DND-41 (cell line): Measurements from ENCODE around the gene FLACC1.

Experiments
- ATAC-seq: fragments of 200-7000 bp; cut with Tn5 transposase; 3 replicates; pipeline ENCODE4 v1.9.1; 2021; ENCODE audit warnings: low read depth; ENCODE audit not compliant: insufficient read depth
- DNase-seq: peaks from one replicate; pipeline ENCODE4 v3.0.0-alpha.2; 2020
- H2AFZ ChIP-seq: 2 replicates; pipeline ENCODE4 v1.6.0; 2012; ENCODE audit warnings: low read depth, low read length
- H3K27ac ChIP-seq: 2 replicates; pipeline ENCODE4 v1.5.1; 2012; ENCODE audit warnings: low read length, inconsistent platforms
- H3K27me3 ChIP-seq: fragments of 200-600 bp; sonication (generic); 2 replicates; pipeline ENCODE4 v1.6.0; 2012; ENCODE audit warnings: low read length, mild to moderate bottlenecking, inconsistent platforms; ENCODE audit not compliant: insufficient read depth, poor library complexity
- H3K36me3 ChIP-seq: 2 replicates; pipeline ENCODE4 v1.5.1; 2012; ENCODE audit warnings: low read length, inconsistent platforms; ENCODE audit not compliant: insufficient read depth
- H3K4me1 ChIP-seq: 2 replicates; pipeline ENCODE4 v1.5.1; 2012; ENCODE audit warnings: mild to moderate bottlenecking, low read length; ENCODE audit not compliant: insufficient read depth
- H3K4me2 ChIP-seq: 2 replicates; pipeline ENCODE4 v1.6.0; 2012; ENCODE audit warnings: mild to moderate bottlenecking, moderate library complexity, low read length, inconsistent platforms; ENCODE audit not compliant: insufficient read depth
- H3K4me3 ChIP-seq, 2 experiments: fragments of 200-600 bp in 1 of 2; shearing (Covaris generic) in 1 of 2; 2 replicates each; pipeline ENCODE4 v1.5.1; 2012 to 2016; ENCODE audit warnings: inconsistent platforms in 2 of 2, low read length in 2 of 2, mild to moderate bottlenecking in 2 of 2, low read depth in 1 of 2, moderate library complexity in 1 of 2
- H3K79me2 ChIP-seq: 2 replicates; pipeline ENCODE4 v1.6.0; 2012; ENCODE audit warnings: low read length, inconsistent platforms; ENCODE audit not compliant: insufficient read depth
- H3K9ac ChIP-seq: 2 replicates; pipeline ENCODE4 v1.6.0; 2012; ENCODE audit warnings: low read depth, mild to moderate bottlenecking, inconsistent platforms, low read length, moderate library complexity
- H3K9me3 ChIP-seq: 2 replicates; pipeline ENCODE4 v1.5.1; 2012; ENCODE audit warnings: low read length, moderate library complexity, mild to moderate bottlenecking, inconsistent platforms; ENCODE audit not compliant: insufficient read depth, severe bottlenecking
- H4K20me1 ChIP-seq: 2 replicates; pipeline ENCODE4 v1.6.0; 2012; ENCODE audit warnings: low read length; ENCODE audit not compliant: insufficient read depth
- EZH2 ChIP-seq: IDR thresholded peaks from 3 replicates; pipeline ENCODE4 v1.6.1; 2012; ENCODE audit warnings: borderline replicate concordance, low read depth, mild to moderate bottlenecking, moderate library complexity, low read length, inconsistent platforms; ENCODE audit not compliant: severe bottlenecking
- TF ChIP-seq, protein P1 (sequence below): IDR thresholded peaks from 2 replicates; pipeline ENCODE4 v1.5.1; 2012; ENCODE audit warnings: borderline replicate concordance, low read length, moderate library complexity, mild to moderate bottlenecking; ENCODE audit not compliant: poor library complexity, severe bottlenecking; ENCODE audit errors: extremely low read depth

The FLACC1 gene

GRCh38 chr2:201276511-201276910 is 80.6 kb downstream of the FLACC1 start:
- Histone ChIP-seq H4K20me1 (peaks cover 8% of the 10 kb centered on the region), H3K27ac (no peak overlapping the region; the same call in 1 of the 2 replicates), H3K4me1 (no peaks in the 10 kb centered on the region), H3K27me3 (no peaks in the 10 kb centered on the region), H3K9me3 (no peaks in the 10 kb centered on the region), H2AFZ (no peak overlapping the region), H3K36me3 (peaks cover 96% of the 10 kb centered on the region), H3K4me2 (no peak overlapping the region), H3K4me3 (no peak overlapping the region), H3K9ac (no peak overlapping the region), H3K79me2 (peaks cover 21% of the 10 kb centered on the region)
- DNase-seq (no peak), ATAC-seq (no peak)
- no peak for TF ChIP-seq EZH2
- TF ChIP-seq, protein P1, sequence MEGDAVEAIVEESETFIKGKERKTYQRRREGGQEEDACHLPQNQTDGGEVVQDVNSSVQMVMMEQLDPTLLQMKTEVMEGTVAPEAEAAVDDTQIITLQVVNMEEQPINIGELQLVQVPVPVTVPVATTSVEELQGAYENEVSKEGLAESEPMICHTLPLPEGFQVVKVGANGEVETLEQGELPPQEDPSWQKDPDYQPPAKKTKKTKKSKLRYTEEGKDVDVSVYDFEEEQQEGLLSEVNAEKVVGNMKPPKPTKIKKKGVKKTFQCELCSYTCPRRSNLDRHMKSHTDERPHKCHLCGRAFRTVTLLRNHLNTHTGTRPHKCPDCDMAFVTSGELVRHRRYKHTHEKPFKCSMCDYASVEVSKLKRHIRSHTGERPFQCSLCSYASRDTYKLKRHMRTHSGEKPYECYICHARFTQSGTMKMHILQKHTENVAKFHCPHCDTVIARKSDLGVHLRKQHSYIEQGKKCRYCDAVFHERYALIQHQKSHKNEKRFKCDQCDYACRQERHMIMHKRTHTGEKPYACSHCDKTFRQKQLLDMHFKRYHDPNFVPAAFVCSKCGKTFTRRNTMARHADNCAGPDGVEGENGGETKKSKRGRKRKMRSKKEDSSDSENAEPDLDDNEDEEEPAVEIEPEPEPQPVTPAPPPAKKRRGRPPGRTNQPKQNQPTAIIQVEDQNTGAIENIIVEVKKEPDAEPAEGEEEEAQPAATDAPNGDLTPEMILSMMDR = no peak

- Histone ChIP-seq H3K9me3 (no peaks in the 10 kb centered on the region), H3K27me3 (no peaks in the 10 kb centered on the region), H3K9ac (no peak overlapping the region), H3K4me1 (no peaks in the 10 kb centered on the region), H2AFZ (no peak overlapping the region), H3K4me3 (no peak overlapping the region), H3K4me2 (no peak overlapping the region), H3K27ac (no peak overlapping the region), H3K79me2 (peaks cover 25% of the 10 kb centered on the region), H4K20me1 (peaks cover 12% of the 10 kb centered on the region), H3K36me3 (peaks cover 97% of the 10 kb centered on the region)
- ATAC-seq (no peak), DNase-seq (no peak)
- TF ChIP-seq, protein P1 = peak; percentile 32
- no peak for TF ChIP-seq EZH2
Observed at GRCh38 chr2:201275990-201276389, 81.2 kb downstream of the FLACC1 start.

DNA sequence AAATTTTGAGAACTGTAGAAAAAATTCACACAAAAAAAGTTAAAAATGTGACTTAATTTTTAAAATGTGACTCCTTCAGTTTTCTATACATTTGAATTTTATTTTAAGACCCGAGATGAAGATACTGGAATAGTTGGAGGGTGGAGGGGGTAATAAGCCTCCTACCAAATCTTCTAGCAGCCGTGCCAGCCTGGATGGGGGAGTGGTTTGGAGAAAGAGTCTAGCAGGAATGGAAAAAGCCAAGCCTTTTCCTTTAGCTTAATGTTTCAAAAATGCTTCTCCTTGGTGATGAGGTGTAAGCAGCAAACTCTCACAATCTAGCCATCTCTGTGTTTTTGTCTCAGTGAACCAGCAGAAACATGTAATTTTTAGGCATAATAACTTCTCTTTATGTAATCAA is 82.1 kb downstream of the FLACC1 start:
- Histone ChIP-seq H3K4me2 (no peak overlapping the region), H3K4me3 (no peak overlapping the region), H3K79me2 (peaks cover 34% of the 10 kb centered on the region), H3K9me3 (no peaks in the 10 kb centered on the region), H4K20me1 (peaks cover 17% of the 10 kb centered on the region), H3K36me3 (peaks cover 97% of the 10 kb centered on the region), H3K9ac (no peak overlapping the region), H2AFZ (no peak overlapping the region), H3K4me1 (no peaks in the 10 kb centered on the region), H3K27me3 (no peaks in the 10 kb centered on the region), H3K27ac (no peak overlapping the region)
- DNase-seq (no peak), ATAC-seq (no peak)
- TF ChIP-seq, protein P1 = no peak
- TF ChIP-seq EZH2 = no peak

DNA sequence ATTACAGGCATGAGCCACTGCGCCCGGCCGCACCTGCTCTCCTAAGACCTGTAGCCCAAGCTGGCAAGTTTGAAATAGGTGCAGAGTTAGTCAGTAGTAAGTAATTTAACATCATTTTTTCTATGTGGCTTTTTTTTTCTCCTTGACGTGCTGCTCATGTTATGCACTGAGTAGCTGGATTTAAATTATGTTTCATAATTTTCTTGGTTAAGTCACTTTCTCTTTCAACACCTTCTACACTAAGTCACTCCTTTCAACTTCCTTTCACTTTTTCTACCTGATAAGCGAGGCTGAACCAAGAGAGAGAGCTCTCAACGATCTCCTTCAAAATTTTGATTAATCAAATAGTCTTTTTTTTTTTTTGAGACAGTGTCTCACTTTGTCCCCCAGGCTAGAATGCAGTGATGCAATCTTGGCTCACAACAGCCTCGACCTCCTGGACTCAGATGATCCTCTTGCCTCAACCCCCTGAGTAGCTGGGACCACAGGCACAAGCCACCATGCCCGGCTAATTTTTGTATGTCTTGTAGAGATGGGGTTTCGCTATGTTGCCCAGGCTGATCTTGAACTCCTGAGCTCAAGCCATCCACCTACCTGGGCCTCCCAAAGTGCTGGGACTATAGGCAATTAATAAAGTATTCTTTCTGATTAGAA is 83.7 kb downstream of the FLACC1 start:
- H3K4me2 ChIP-seq = no peak overlapping the region
- no peak overlapping the region for H3K4me3 ChIP-seq
- H3K79me2 ChIP-seq = peaks cover 50% of the 10 kb centered on the region
- no peak overlapping the region for H3K9ac ChIP-seq
- no peak for ATAC-seq
- peaks cover 97% of the 10 kb centered on the region for H3K36me3 ChIP-seq
- no peak overlapping the region for H3K27ac ChIP-seq
- H3K9me3 ChIP-seq = no peaks in the 10 kb centered on the region
- H4K20me1 ChIP-seq = peaks cover 25% of the 10 kb centered on the region
- TF ChIP-seq EZH2 = no peak
- TF ChIP-seq, protein P1 = no peak
- no peak for DNase-seq
- H3K4me1 ChIP-seq = peaks cover 3% of the 10 kb centered on the region; the same call in 1 of the 2 replicates
- H3K27me3 ChIP-seq = no peaks in the 10 kb centered on the region
- H2AFZ ChIP-seq = no peak overlapping the region
